ENCODE measurements around the gene XAGE1B. TPM values are rescaled to one million over a fixed set of nuclear protein-coding genes. Genes with fewer than 3 reads are reported as not detected.

XAGE1B gene
- total and polyA plus RNA-seq, 2 of the 8 experiments (the other 6 are each of a cell fraction or from before 2014, with no cell fraction given), result not detected

Small RNA genes within 50 kb of the gene (small RNA-seq; reads per million reads assigned to genes)
- gene BX510359.8 (ENCODE audit: insufficient read depth) (not detected), gene RBM22P7 (ENCODE audit: insufficient read depth) (not detected)

Other genes with a start within 250 kb of the XAGE1B start
- gene XAGE2, start 148.0 kb downstream of the XAGE1B start, total RNA-seq (2021; fragmentation: NEBNext Ultra II Directional; extraction: Animal tissue kit (Norgen Biotek cat#: 25700)), result not detected in 2 replicates
- gene XAGE2, start 148.0 kb downstream of the XAGE1B start, polyA plus RNA-seq (2011; rRNA removed), result not detected in 2 replicates
- not detected in 2 replicates for gene XAGE1A, start 21.3 kb downstream of the XAGE1B start, total RNA-seq (2021; fragmentation: NEBNext Ultra II Directional; extraction: Animal tissue kit (Norgen Biotek cat#: 25700))
- gene XAGE1A, start 21.3 kb downstream of the XAGE1B start, polyA plus RNA-seq (2011; rRNA removed), result not detected in 2 replicates
- gene SSX7, start 137.8 kb upstream of the XAGE1B start, total RNA-seq (2021; fragmentation: NEBNext Ultra II Directional; extraction: Animal tissue kit (Norgen Biotek cat#: 25700)), result not detected in 2 replicates
- gene SSX7, start 137.8 kb upstream of the XAGE1B start, polyA plus RNA-seq (2011; rRNA removed), result not detected in 2 replicates
- not detected in 2 replicates for gene SSX2, start 190.1 kb upstream of the XAGE1B start, total RNA-seq (2021; fragmentation: NEBNext Ultra II Directional; extraction: Animal tissue kit (Norgen Biotek cat#: 25700))
- not detected in 2 replicates for gene SSX2, start 190.1 kb upstream of the XAGE1B start, polyA plus RNA-seq (2011; rRNA removed)
- gene SSX2B, start 234.2 kb upstream of the XAGE1B start, total RNA-seq (2021; fragmentation: NEBNext Ultra II Directional; extraction: Animal tissue kit (Norgen Biotek cat#: 25700)), result not detected in 2 replicates
- gene SSX2B, start 234.2 kb upstream of the XAGE1B start, polyA plus RNA-seq (2011; rRNA removed), result not detected in 2 replicates

Measured in H1 (cell line).